Neural progenitor cell (in vitro differentiated cells): ENCODE data around the gene NUDT16L1.

ENCODE experiments used
- EZH2 ChIP-seq: fragments of 200-600 bp; sonication (generic); IDR thresholded peaks from 2 replicates; pipeline ENCODE4 v1.6.1; 2017; ENCODE audit warnings: antibody characterized with exemption, mild to moderate bottlenecking, moderate library complexity
- EZH2phosphoT487 ChIP-seq: fragments of 200-600 bp; sonication (generic); IDR thresholded peaks from 2 replicates; pipeline ENCODE4 v1.6.1; 2017; ENCODE audit warnings: antibody characterized with exemption
- TF ChIP-seq, protein P1 (sequence below): fragments of 200-600 bp; sonication (generic); IDR thresholded peaks from 2 replicates; pipeline ENCODE4 v1.5.1; 2017; ENCODE audit warnings: antibody characterized with exemption, mild to moderate bottlenecking

DNA sequence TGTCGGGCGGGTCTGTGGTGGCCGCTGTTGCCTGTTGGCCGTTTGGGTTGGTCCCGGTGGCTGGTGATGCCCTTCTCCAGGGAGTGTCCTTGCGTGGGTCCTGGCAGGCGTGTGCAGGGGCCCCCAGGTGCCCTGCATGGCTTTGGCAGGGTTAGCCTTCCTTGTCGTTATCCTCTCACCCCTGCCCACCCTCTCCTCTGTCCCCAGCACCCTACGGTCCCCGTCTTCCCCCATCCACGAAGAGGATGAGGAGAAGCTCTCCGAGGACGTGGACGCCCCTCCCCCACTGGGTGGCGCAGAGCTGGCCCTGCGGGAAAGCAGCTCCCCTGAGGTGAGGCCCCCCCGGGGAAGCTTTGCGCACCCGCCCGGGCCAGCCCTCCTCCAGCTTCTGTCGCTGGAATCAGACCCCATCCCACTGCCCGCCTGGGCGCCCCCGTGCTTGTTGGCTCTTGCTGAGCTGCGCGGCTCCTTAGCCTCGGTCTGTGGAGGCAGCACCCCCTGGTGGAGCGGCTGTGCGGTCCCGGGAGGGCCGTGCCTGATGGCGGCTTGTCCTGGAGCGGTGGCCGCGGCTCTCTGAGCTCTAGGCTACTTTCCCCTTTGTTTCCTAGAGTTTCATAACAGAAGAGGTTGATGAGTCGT, 10.6 kb upstream of the NUDT16L1 start:
- TF ChIP-seq, protein P1, sequence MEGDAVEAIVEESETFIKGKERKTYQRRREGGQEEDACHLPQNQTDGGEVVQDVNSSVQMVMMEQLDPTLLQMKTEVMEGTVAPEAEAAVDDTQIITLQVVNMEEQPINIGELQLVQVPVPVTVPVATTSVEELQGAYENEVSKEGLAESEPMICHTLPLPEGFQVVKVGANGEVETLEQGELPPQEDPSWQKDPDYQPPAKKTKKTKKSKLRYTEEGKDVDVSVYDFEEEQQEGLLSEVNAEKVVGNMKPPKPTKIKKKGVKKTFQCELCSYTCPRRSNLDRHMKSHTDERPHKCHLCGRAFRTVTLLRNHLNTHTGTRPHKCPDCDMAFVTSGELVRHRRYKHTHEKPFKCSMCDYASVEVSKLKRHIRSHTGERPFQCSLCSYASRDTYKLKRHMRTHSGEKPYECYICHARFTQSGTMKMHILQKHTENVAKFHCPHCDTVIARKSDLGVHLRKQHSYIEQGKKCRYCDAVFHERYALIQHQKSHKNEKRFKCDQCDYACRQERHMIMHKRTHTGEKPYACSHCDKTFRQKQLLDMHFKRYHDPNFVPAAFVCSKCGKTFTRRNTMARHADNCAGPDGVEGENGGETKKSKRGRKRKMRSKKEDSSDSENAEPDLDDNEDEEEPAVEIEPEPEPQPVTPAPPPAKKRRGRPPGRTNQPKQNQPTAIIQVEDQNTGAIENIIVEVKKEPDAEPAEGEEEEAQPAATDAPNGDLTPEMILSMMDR: peak; percentile 71
- TF ChIP-seq EZH2 (no peak), EZH2phosphoT487 (no peak)
